Measurements from ENCODE around the gene FOXP1. TPM values are rescaled to one million over a fixed set of nuclear protein-coding genes. Genes with fewer than 3 reads are reported as not detected.

Gene FOXP1
- total and polyA plus RNA-seq, 8 donors: 95.1 to 143 (median 123) TPM

GRCh38 chr3:71176366-71176765 lies 407.2 kb downstream of the FOXP1 start:
- Histone ChIP-seq H3K27me3 (no peaks in the 10 kb centered on the region), H3K4me1 (peaks cover 0 to 29% of the 10 kb centered on the region in 2 donors), H3K27ac (no peak overlapping the region), H3K9me3 (no peaks in the 10 kb centered on the region), H3K36me3 (no peaks in the 10 kb centered on the region), H3K4me3 (no peak overlapping the region)
- ATAC-seq: no peak
- TF ChIP-seq CTCF (IDR thresholded peaks at IDR 0.05): no peak
- no peak for DNase-seq
- intact Hi-C loops (cut with DNase I): no loop called here

DNA sequence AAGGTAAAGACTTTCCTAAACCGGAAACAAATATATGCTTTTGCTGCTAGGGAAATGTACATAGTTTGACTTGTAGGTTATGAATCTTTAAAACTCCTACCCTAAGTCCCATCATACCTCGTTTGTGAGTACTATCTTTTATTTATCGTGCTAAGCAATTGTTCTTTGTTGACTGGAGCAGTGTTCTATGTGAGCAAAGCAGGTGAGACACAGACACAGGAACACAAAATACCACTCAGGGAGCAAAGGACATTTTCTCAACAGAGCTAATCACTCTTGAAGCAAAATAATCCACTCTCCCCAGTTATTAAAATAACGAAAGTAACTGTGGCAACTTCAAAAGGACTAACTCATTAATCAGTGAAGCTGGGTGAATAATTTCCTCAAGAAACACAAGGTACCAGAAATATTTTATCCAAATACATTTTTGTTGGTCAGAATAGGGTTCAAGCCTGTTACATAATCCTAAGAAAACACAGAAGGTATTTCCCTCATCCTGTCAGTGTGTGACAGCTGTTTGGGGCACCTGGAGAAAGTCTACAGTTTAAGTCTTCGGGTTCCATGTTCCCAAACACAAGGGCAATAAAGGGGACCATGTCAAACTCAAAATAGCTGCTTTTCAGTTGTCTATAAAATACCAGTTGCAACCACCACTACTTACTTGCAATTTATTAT lies 407.7 kb downstream of the FOXP1 start:
- H3K4me3 ChIP-seq: no peak overlapping the region
- no peak for TF ChIP-seq CTCF (IDR thresholded peaks at IDR 0.05)
- no peaks in the 10 kb centered on the region for H3K36me3 ChIP-seq
- H3K9me3 ChIP-seq: no peaks in the 10 kb centered on the region
- no peaks in the 10 kb centered on the region for H3K27me3 ChIP-seq
- ATAC-seq (no peak), DNase-seq (no peak)
- peaks cover 0 to 26% of the 10 kb centered on the region in 2 donors for H3K4me1 ChIP-seq
- intact Hi-C loops (cut with DNase I): no loop called here
- H3K27ac ChIP-seq: no peak overlapping the region

DNA sequence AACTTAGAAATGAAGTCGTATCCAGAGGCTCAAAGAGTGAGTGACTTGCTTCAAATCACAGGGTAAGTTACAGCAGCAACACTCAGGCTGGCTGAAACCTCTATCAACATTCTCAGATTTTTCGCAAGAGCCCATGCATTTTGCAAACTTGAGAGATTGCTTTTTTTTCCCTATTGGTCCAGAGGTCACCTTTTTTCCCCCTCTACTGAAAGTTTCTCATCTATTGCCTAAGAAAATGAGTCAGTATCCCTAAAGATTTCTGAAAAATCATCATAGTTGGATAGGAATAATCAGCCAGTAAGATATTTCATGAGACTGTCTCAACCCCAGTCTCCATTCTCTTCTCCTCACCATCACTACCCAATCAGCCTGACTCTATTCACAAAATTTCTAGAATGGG lies 410.6 kb downstream of the FOXP1 start:
- no peak for DNase-seq
- Histone ChIP-seq H3K27ac (no peak overlapping the region), H3K4me3 (no peak overlapping the region), H3K27me3 (no peaks in the 10 kb centered on the region), H3K9me3 (no peaks in the 10 kb centered on the region), H3K4me1 (peaks cover 0 to 24% of the 10 kb centered on the region in 2 donors), H3K36me3 (no peaks in the 10 kb centered on the region)
- ATAC-seq: peak; percentile 29
- intact Hi-C loops (cut with DNase I): no loop called here
- TF ChIP-seq CTCF (IDR thresholded peaks at IDR 0.05): no peak

GRCh38 chr3:71172189-71172588 lies 411.3 kb downstream of the FOXP1 start:
- Histone ChIP-seq H3K27me3 (no peaks in the 10 kb centered on the region), H3K36me3 (no peaks in the 10 kb centered on the region), H3K27ac (no peak overlapping the region), H3K9me3 (no peaks in the 10 kb centered on the region), H3K4me1 (peaks cover 0 to 24% of the 10 kb centered on the region in 2 donors), H3K4me3 (no peak overlapping the region)
- no peak for ATAC-seq
- intact Hi-C loops (cut with DNase I): no loop called here
- TF ChIP-seq CTCF (IDR thresholded peaks at IDR 0.05): no peak
- no peak for DNase-seq

- ATAC-seq: no peak
- H3K4me3 ChIP-seq: no peak overlapping the region
- H3K27ac ChIP-seq: no peak overlapping the region
- TF ChIP-seq CTCF (IDR thresholded peaks at IDR 0.05): no peak
- peaks cover 0 to 24% of the 10 kb centered on the region in 2 donors for H3K4me1 ChIP-seq
- H3K27me3 ChIP-seq: no peaks in the 10 kb centered on the region
- DNase-seq: no peak
- H3K36me3 ChIP-seq: no peaks in the 10 kb centered on the region
- H3K9me3 ChIP-seq: no peaks in the 10 kb centered on the region
- intact Hi-C loops (cut with DNase I): no loop called here
These were observed 412.3 kb downstream of the FOXP1 start for GRCh38 chr3:71171247-71171646.
